ENCODE measurements around the gene KSR1.

The KSR1 gene

DNA sequence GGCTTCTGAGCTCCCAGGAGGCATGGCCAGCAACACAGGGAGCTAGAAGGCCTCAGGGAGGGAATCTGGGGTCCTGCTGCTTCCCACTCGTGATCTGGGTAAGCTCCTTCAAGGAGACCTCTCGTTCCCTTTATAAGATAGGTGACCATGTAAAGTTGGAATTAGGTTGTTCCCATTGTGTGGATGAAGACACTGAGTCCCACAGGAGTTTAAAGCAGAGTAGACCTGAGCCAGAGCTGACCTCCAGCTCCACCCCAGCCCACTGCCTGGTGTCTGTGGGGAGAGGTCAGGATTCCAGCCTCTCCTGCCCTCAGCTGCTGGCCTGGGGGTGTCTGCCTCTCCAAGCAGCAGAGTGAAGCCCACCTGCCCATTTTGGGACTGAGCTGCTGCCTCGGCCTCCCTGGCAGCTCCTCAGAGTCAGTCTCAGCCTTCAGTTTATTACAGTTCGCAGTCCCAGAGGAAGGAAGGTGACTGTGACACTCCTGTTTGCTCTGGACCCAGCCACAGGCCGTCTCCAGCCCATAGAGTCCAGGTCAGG lies 141.6 kb downstream of the KSR1 start:
- DNase-seq = no peak

DNA sequence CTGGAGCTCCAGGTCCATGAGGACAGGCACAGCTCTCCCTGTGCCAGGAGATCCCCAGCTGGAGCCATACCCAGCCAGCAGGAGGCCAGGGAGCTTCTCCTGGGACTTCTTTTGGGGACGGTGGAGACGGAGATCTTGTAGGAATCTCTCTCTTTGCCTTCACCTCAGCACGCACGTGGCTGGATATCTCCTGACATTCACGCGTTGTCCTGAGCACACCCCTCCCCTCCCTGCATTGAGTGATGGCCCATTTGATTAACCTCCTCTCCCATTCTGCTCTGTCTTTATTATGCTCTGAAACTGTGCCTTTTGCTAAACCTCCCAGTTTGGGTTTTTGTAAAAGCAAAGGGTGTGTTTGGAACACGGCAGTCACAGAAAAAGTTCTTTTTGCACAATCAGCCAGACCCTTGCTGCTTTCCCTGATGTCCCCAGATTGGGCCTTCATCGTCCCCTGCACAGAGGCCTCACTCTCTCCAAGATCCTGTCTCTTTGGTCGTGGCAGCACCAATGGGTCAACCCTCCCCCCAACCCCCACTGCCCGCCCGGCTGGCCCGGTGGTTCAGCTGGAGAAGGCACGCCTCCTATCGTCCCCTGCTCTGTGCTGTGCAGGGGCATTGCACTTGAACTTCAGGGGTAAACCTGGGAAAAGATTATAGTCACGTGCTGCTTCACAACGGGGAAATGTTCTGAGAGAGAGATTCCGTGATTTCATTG lies 142.2 kb downstream of the KSR1 start:
- DNase-seq = no peak

DNA sequence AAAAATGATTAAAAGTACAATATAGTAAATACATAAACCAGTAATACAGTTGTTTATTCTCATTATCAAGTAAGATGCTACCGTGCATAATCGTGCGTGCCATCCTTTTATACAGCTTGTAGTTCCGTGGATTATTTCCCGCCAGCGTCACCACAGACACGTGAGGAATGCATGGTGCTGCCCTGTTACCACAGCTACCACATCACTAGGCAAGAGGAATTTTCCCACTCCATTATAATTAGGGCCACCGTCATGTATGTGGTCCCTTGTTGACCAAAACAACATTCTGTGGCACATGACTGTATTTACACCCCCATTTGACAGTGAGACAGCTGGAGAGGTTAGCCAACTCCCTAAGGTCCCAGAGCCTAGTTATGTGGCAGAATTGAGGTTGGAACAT lies 144.2 kb downstream of the KSR1 start:
- no peak for DNase-seq

DNA sequence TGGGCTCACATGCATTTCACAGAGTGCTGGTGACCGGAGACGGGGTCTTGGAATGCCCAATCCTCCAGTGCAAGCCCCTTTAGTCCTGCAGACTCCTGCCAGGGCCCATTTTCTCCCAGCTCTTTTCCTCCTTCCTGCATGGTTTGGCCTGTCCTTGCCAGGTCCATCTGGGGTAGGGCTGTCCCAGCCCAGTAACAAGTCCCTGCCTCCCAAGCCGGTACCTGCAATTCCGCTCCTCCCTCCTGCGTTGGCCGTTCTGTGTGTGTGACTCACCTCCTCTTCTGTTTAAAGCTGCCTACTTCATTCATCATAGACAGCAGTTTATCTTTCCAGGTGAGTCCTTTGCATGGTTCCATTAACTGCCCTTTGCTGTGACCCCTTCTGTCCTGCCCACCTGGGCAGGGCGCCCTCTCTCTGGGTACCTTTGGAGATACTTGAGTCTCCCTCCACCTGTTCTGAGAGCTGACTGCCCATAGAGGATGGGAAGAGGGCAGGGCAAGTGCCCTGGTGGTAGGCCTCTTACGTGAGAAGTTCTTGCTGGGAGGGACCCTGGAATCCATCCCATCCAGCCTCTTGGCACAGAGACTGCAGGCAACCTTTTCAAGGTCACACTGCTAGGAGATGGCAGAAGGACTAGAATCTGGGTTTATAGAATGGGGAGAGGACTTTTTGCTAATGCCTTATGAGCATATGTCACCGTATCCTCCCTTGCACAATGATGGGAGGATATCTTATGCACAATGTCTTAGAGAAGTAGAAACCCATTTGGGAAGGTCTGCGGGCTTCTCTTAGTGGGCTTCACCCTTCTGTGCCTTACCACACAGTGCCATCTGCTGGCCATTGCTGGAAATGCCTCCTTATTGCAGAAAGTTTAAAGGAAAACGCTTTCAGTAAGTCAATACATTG lies 145.1 kb downstream of the KSR1 start:
- DNase-seq = peak; percentile 82 to 91 (median 86)

GRCh38 chr17:27601975-27602302 lies 145.7 kb downstream of the KSR1 start:
- no peak for DNase-seq

- DNase-seq = peak; percentile 79 to 88 (median 86)
These were observed 146.6 kb downstream of the KSR1 start for GRCh38 chr17:27602721-27603420.

GRCh38 chr17:27603421-27603770 lies 147.1 kb downstream of the KSR1 start:
- no peak for DNase-seq

GRCh38 chr17:27603880-27604794 lies 147.9 kb downstream of the KSR1 start:
- DNase-seq = no peak

GRCh38 chr17:27605409-27605808 lies 149.2 kb downstream of the KSR1 start:
- DNase-seq = no peak

DNA sequence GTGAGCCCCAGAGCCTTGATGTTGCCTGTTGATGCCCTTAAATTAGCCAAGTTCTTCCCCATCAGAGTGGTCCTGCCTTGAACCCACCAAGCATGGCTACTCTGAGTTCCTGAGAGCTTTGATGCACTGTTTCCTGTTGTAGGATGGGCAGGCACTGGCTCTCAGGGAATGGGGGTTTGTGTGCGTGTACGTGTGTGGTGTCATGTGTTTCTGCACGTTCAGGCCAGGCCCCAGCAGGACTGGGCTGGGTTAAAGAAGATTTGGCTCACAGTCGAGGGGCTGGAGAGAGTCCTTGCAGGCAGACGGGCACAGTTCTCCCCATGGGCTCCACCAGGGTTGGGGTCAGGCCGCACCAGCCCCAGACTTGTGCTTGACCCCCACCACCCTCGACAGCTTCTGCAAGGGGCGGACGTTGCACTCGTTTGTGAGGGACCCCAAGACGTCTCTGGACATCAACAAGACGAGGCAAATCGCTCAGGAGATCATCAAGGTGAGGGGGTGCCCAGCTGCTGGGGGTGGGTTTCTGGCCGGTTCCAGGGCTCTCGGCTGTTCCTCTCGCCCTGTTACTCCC lies 151.4 kb downstream of the KSR1 start:
- DNase-seq = no peak

DNA sequence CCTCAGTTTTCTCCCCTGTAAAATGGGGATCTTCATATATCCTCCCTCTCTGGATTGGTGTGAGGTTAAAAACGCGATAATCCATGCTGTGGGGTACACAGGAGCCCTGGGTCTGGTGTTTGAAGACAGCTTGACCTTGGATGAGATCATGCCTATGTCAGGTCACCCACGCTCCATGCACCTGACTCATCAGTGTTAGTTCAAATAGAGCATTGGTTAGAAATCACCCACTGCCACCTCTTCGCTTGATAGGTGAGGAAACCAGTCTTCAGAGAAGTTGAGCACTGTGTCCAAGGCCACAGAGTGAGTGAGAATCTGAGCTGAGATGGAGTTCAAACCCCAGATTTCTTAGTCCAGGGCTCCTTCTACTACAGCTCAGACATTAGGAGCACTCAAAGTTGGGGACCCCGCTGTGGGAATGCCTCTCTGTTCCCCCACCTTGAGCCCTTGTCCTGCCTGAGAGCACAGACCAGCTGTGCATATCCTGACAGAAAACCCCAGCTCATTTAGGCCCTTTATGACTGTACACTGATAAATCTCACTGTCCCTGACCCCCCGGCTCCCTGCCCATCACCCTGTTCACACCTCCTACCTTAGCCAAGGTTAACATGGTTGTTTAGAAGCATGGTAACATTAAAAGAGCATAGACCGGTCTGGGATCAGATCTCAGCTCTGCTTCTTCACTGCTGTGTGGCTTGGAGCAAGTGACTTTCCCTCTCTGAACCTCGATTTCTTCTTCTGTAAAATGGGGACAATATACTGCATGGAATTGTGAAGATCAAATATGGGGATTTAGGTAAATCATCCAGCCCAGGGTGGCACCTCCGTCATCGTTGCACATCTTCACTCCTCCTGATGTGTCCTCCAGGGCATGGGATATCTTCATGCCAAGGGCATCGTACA lies 152.3 kb downstream of the KSR1 start:
- DNase-seq = peak in 2 of 4 experiments; percentile 9 to 13

DNA sequence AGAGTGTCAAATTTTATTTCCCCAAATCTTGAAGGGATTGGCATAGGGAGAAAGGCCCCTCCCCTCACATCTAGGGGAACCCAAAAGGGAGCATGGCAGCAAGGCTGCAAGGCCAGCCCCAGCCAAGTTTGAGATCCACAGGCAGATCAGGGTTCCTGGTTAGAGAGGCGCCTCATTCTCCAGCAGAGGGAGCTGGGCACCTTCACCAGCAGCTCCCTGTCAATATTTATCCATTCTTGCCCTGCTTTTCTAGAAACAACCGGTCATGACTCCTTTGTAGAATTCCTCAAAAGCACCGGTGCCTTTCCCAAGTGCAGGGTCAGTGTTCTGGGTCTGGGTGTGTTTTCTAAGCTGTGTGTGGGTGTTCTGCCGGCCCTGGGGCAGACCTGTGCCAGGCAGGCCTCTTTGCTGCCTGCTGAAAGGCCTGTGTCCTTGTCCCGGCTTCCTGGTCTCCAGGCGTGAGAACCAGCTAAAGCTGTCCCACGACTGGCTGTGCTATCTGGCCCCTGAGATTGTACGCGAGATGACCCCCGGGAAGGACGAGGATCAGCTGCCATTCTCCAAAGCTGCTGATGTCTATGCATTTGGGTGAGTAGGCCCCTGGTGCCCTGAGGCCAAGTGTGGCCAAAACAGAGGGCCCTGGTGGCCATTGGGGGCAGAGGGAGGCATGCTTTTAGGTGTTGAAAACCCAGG lies 153.5 kb downstream of the KSR1 start:
- peak; percentile 67 to 81 (median 76) for DNase-seq

- no peak for DNase-seq
These were observed 154.0 kb downstream of the KSR1 start for GRCh38 chr17:27610304-27610677.

DNA sequence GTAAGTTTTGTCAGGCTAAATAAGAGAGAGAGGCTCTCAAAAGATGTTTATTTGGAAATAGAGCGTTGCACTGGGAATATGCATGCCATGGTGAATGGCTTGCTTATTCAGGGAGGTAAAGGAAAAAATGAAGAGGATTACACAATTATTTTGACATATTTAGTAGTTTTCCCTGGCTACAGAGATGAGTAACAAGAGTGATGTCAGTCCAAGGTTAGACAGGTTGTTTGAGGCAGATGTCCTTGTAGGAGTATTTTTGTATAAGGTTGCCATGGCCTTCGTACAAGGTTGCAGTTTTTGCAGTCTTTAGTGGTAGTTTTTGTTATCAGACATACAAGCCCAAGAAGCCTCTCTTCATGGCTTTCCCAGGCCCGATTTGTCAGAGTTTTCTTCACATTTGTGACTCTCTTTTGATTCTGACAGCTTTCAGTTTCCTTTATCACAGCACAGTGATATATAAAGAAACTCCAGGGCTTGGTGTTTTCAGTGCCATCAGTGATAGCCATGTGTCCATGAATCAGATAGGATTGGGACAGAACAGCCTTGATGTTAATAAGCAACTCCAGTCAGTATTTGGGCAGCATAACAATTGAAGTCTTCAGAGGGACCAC lies 156.0 kb downstream of the KSR1 start:
- DNase-seq = no peak

DNA sequence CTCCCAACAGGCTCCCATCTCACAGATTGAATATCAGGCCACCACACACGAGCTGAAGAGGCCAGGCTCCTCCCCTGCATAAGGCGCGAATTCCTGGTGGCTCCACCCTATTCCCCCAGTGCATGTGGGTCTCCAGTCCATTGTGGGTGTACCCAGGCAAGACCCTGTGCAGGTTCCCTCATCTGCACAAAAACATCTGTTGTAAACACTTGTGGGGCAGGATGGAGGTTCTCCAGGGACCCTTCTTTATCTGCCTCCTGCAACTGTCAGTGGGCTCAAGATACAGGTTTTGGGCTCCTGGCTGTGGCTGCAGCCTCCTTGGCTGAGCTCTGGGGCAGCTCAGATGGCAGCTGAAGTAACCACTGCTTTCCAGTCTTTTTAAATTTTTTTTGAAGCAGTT lies 157.2 kb downstream of the KSR1 start:
- no peak for DNase-seq

- no peak for DNase-seq
These were observed 158.9 kb downstream of the KSR1 start for GRCh38 chr17:27615121-27615520.

DNA sequence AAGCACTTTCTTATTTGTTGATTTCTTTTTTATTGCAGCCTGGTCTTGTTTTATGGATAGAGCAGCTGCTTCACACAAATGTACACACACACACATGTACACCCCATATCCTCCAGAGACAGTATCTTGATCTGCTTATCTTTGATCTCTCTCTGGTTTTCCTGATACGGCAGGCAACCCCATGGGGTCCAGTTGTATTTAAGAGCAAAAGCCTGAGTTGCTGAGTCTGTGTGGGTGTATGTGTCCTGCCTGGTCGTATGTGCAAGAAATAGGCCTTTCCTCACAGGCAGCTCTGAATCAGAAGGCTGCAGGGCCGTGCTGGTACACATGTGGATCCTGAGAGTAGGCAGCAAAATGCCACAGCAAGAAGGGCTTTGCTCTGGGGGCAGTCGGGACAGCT lies 160.2 kb downstream of the KSR1 start:
- no peak for DNase-seq

- DNase-seq = no peak
These were observed 162.2 kb downstream of the KSR1 start for GRCh38 chr17:27618417-27618816.

- no peak for DNase-seq
These were observed 164.5 kb downstream of the KSR1 start for GRCh38 chr17:27620721-27621120.

DNA sequence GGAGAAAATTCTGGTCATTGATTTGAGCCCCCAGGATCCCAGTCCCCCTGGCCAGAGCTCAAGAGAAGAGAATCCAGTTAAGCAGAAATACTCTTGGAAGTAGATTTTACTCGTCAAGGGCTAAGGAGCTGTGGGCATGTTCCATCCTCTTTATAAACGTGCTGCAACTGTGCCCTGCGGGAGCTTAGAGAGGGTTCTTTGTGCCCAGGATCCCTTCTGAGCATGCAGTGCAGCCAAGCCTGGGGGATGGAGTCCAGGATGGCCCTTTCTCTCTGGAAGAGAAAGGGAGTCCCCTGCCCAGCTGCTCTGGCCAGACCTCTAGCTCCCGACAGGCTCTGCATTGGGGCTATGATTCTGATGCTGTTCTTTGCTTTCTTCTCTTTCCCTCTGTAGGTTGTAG lies 165.3 kb downstream of the KSR1 start:
- DNase-seq = no peak
